ENCODE measurements around the gene HBEGF.

DNA sequence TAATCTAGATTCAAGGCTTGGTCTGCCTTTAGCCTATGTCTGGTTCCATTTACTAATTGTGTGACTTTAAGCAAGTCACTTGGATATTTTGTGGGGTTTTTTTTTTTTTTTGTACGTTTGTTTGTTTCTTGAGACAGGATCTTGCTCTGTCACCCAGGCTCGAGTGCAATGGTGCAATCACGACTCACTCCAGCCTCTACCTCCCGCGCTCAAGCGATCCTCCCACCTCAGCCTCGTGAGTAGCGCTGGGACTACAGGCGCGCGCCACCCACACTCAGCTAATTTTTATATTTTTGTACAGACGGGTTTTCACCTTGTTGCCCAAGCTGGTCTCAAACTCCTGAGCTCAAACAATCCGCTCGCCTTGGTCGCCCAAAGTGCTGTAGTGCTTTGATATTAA, 42.4 kb downstream of the HBEGF start:
- TF ChIP-seq, protein P1, sequence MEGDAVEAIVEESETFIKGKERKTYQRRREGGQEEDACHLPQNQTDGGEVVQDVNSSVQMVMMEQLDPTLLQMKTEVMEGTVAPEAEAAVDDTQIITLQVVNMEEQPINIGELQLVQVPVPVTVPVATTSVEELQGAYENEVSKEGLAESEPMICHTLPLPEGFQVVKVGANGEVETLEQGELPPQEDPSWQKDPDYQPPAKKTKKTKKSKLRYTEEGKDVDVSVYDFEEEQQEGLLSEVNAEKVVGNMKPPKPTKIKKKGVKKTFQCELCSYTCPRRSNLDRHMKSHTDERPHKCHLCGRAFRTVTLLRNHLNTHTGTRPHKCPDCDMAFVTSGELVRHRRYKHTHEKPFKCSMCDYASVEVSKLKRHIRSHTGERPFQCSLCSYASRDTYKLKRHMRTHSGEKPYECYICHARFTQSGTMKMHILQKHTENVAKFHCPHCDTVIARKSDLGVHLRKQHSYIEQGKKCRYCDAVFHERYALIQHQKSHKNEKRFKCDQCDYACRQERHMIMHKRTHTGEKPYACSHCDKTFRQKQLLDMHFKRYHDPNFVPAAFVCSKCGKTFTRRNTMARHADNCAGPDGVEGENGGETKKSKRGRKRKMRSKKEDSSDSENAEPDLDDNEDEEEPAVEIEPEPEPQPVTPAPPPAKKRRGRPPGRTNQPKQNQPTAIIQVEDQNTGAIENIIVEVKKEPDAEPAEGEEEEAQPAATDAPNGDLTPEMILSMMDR (IDR thresholded peaks at IDR 0.05) = no peak
- TF ChIP-seq POLR2A (IDR thresholded peaks at IDR 0.05) = no peak

Data from thyroid gland (tissue), 4 donors.